Mammary epithelial cell (primary cell): ENCODE measurements around the gene FBN2.

Experiments
- EZH2 ChIP-seq: IDR thresholded peaks from 2 replicates; pipeline ENCODE4 v1.6.1; 2012; ENCODE audit warnings: low read length, inconsistent platforms, borderline replicate concordance
- TF ChIP-seq, protein P1 (sequence below), 2 donors: IDR thresholded peaks in 1 of 2; conservative IDR thresholded peaks in 1 of 2; 2 replicates each; pipeline ENCODE4 v1.5.1; 2011 to 2012; ENCODE audit warnings: inconsistent platforms in 2 of 2, low read length in 2 of 2, mild to moderate bottlenecking in 2 of 2, control low read depth in 1 of 2, low read depth in 1 of 2; ENCODE audit not compliant: insufficient read depth in 1 of 2; ENCODE audit errors: extremely low read depth in 1 of 2

DNA sequence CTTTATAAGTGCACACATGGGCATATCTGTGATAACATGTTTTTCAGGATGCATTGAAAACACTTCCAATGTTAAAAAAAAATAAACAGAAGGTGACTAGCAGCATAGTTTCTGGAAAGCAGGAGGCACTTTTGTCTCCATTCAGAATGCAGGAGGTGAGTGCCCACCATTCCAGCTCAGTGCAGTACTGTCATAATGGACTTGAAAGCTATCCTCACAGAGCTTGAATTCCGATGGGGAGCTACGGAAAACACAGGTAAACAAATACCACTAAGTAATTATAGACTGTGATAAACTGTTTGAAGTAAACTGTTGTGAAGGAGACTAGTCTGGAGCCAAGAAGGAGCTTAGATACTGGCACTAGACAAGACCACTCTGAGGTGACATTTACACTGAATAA is 9.9 kb downstream of the FBN2 start:
- TF ChIP-seq, protein P1, sequence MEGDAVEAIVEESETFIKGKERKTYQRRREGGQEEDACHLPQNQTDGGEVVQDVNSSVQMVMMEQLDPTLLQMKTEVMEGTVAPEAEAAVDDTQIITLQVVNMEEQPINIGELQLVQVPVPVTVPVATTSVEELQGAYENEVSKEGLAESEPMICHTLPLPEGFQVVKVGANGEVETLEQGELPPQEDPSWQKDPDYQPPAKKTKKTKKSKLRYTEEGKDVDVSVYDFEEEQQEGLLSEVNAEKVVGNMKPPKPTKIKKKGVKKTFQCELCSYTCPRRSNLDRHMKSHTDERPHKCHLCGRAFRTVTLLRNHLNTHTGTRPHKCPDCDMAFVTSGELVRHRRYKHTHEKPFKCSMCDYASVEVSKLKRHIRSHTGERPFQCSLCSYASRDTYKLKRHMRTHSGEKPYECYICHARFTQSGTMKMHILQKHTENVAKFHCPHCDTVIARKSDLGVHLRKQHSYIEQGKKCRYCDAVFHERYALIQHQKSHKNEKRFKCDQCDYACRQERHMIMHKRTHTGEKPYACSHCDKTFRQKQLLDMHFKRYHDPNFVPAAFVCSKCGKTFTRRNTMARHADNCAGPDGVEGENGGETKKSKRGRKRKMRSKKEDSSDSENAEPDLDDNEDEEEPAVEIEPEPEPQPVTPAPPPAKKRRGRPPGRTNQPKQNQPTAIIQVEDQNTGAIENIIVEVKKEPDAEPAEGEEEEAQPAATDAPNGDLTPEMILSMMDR (conservative IDR thresholded peaks at IDR 0.05 in 1 of 2, IDR thresholded peaks at IDR 0.05 in 1 of 2; ENCODE audit: extremely low read depth in 1 of 2, insufficient read depth in 1 of 2, low read depth in 1 of 2, low read length in 2 of 2): no peak
- no peak for TF ChIP-seq EZH2
